VCaP (cell line): ENCODE data around the gene THOC6.
"Not testable (repeated sequence)": the region's sequence is repeated elsewhere in the genome, so short reads cannot be mapped to it uniquely, and the experiment has no call there.

Experiments used
- H3K27ac ChIP-seq: fragments of 450-650 bp; 2 replicates; pipeline ENCODE4 v1.5.1; 2017
- TF ChIP-seq, protein P1 (sequence below): fragments of 450-650 bp; conservative IDR thresholded peaks from 2 replicates; pipeline ENCODE4 v1.5.1; 2017; ENCODE audit warnings: mild to moderate bottlenecking, moderate library complexity

THOC6 gene

DNA sequence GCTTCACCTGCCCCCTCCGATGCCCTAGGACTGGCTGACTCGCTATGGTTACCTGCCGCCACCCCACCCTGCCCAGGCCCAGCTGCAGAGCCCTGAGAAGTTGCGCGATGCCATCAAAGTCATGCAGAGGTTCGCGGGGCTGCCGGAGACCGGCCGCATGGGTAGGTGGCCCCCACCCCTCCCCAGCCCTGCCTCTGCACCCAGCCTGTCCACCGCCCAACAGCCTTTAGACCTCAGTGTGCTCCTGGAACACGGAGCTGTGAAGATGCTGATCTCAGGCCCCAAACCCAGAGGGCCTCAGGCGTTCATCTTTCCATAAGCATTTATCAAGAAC, 23.5 kb downstream of the THOC6 start:
- TF ChIP-seq, protein P1, sequence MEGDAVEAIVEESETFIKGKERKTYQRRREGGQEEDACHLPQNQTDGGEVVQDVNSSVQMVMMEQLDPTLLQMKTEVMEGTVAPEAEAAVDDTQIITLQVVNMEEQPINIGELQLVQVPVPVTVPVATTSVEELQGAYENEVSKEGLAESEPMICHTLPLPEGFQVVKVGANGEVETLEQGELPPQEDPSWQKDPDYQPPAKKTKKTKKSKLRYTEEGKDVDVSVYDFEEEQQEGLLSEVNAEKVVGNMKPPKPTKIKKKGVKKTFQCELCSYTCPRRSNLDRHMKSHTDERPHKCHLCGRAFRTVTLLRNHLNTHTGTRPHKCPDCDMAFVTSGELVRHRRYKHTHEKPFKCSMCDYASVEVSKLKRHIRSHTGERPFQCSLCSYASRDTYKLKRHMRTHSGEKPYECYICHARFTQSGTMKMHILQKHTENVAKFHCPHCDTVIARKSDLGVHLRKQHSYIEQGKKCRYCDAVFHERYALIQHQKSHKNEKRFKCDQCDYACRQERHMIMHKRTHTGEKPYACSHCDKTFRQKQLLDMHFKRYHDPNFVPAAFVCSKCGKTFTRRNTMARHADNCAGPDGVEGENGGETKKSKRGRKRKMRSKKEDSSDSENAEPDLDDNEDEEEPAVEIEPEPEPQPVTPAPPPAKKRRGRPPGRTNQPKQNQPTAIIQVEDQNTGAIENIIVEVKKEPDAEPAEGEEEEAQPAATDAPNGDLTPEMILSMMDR: no peak
- no peak overlapping the region for H3K27ac ChIP-seq

DNA sequence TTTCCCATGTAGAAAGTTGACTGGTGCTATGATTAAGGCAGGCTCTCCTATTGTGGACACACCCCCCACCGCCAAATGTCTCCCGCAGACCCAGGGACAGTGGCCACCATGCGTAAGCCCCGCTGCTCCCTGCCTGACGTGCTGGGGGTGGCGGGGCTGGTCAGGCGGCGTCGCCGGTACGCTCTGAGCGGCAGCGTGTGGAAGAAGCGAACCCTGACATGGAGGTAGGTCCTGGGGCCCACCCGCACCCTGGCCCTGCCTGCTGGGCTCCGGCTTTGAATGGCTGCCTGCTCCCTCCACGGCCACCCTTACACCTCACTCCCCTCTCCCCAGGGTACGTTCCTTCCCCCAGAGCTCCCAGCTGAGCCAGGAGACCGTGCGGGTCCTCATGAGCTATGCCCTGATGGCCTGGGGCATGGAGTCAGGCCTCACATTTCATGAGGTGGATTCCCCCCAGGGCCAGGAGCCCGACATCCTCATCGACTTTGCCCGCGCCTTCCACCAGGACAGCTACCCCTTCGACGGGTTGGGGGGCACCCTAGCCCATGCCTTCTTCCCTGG, 26.2 kb downstream of the THOC6 start:
- TF ChIP-seq, protein P1: no peak
- no peak overlapping the region for H3K27ac ChIP-seq

DNA sequence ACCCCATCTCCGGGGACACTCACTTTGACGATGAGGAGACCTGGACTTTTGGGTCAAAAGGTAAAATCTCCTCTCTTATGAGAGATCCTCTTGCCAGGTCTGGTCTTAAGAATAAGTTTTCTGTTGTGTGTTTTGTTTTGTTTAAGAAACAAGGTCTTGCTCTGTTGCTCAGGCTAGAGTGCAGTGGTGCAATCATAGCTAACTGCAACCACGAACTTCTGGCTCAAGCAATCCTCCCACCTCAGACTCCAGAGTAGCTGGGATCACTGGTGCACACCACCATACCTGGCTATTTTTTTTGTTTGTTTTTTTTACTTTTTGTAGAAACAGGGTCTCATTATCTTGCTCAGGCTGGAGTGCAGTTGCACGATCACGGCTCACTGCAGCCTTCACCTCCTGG, 26.7 kb downstream of the THOC6 start:
- TF ChIP-seq, protein P1: no peak
- no peak overlapping the region for H3K27ac ChIP-seq

DNA sequence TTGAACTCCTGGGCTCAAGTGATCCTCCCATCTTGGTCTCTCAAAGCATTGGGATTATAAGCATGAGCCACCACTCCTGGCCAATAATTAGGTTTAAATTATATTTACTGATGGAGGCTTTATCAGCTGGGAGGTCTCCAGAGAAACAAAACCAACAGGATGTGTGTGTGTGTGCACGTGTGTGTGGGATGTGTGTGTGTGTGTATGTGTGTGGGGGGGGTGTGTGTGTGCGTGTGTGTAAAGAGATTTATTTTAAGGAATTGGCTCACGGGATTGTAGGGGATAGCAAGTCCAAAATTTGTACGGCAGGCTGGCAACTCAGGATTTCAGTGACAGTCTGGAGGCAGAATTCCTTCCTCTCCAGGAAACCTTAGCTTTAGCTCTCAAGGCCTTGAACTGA, 27.2 kb downstream of the THOC6 start:
- TF ChIP-seq, protein P1: no peak
- H3K27ac ChIP-seq: no peak overlapping the region

DNA sequence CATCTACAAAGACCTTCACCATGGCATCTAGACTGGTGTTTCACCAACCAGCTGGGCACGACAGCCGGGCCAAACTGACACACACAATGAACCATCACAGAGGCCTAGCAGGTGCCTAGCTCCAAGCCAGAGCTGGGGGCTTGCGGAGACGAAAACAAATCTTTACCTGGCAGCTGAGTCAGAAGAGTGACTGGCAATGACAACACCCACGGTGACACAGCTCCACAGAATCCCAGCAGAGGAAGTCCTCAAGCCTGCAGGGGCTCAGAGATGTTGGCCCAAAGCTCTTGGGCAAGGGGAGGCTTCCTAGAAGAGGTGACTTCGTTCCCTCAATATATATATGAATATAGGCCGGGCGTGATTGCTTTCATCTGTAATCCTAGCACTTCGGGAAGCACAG, 27.7 kb downstream of the THOC6 start:
- TF ChIP-seq, protein P1: no peak
- H3K27ac ChIP-seq: no peak overlapping the region

DNA sequence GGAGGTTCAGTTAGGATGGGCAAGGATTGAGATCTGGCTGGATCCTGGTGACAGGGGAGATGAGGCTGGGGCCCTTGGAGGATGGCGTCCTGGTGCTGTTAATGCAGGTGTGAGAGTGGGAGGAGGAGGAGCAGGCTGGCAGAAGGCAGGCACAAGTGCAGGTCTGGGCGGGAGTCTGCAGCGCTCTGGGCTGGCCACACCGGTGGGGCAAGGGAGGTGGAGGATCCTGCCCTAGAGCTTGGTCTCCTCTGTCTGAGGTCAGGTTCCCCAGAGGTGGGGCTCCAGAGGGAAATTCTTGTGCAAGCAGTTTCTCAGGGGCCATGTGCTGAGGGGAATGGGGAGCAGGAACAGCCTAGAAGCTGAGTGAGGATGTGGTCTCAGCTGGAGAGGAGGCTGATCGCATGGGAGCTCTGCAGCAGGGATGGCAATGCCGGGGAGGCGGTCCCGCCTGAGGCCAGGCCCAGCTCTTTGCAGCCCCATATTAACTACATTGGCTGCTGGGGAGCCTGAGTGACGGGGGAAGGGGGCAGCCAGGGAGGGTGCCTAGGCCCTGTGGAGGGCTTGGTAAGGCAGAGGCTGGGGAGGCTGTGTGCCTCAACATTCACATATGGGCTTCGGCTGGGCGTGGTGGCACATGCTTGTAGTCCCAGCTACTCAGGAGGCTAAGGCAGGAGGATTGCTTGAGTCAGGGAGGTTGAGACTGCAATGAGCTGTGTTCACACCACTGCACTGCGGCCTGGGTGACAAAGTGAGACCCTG, 28.9 kb downstream of the THOC6 start:
- not testable (repeated sequence) for H3K27ac ChIP-seq

DNA sequence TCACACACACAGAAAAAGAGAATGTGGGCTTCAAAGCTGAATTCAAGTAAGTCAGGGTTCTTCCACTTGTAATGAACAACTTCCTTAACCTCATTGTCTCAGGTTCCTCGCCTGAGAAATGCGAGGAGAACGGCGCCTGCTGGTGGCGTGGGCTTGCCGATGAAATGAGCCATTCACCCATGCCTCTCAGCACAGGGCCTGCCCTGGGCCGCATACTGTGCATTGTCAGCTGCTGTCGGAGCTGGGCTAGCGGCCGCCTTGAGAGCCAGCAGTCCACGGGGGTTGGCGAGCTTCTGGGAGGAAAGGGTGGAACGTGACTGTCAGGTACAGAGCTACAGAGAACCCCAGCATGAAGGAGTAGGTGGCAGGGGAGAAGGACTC, 29.5 kb downstream of the THOC6 start:
- H3K27ac ChIP-seq: not testable (repeated sequence)

DNA sequence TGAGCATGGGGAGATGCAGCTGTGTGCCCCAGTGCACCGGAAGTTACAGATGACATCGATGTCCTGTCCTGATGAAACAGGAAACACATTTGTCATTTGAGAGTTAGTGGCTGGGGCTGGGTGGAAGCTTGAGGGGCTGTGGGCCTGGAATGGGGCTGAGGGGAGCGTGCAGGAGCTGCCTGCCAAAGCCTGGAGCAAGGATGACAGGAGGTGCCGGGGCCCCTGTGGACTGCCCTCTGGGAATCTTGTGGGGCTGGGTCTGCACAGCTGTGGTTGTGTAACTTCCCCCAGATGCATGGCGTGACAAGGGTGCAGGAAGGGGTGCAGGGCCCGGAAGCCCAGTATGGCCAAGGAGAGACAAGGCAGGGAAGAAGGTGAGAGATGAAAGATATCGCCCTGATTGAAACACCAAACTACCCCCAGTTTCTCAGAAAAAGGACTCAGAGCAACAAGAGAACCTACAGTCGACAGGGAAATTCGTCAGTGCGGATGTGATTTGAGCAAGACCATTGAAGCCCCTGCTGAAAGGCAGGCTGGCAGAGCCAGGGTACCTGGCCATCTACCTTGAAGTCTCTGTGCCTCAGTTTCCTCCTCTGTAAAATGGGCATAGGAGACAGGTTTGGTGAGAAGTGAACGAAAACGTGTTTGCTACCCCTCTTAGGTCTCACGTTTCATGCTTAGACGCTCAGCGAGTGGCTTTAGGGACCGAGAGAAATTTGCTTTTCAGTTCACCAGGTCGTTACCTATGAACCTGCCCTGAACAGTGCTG, 31.3 kb downstream of the THOC6 start:
- H3K27ac ChIP-seq: no peak overlapping the region
- TF ChIP-seq, protein P1: no peak

DNA sequence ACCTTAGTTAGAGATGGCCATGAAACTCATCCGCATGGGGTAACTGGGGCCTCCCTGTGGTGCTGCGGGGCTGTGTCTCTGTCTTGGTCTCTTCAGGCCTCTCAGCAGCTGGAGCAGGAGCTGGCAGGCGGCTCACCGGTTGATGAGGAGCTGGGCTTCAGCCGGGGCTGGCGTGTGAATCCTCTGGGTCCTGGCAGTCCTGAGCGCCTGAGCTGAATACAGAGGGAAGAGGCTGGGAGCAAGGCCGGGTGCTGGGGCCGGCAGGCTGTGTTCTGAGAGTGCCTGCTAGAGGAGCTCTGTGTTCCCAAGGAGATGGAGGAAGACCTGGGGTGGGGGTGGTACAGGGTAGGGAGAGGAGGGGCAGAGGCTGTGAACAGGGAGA, 31.9 kb downstream of the THOC6 start:
- H3K27ac ChIP-seq: not testable (repeated sequence)
